ENCODE data around the gene UFD1.

UFD1 gene

DNA sequence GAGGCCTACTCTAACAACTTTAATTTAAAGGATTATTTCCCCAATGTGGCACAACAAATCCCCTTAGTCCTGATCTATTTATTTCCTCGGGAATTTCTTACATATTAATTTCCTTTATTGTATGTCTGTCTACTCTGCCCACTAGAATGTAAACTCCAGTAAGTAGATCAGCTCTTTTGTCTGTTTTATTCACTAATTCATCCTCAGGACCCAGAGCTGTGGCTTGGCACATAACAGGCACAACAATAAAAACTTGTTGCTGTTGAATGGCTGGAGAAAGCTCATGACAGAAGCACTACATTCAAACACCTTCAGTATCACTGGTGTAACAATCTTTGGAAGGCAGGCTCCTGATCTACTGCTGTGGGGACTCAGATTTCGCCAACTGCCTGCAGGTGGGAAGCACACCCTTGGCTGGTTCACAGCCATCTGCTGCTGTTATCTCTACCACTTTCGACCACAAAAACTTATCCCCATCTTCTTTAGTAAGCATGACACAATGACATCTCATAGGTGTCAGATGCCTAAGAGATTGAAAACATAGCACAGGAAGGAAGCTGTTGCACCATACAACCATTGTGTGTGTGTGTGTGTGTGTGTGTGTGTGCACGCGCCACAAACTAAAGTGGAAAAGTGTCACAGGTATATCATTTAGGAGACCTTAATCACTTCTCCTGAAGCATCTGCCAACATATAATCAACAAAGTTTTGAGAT is 59.4 kb downstream of the UFD1 start:
- DNase-seq, result peak; percentile 27

DNA sequence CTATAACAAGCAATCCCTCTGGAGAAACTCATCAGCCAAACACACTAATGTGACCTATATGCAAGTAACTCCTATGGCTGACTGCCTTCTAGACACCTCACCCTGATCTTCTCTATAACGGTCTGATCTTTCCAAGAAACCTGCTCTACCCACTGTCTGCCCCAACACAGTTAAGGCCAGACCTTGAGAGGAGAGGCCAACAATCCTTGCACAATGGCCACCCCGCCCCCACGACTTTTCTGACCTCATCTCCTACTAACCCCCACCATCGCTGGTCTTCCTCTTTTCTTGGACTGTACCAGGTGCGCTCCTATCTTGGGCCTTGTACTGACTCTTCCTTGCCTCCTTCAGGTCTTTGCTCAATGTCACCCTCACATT is 59.9 kb downstream of the UFD1 start:
- no peak for DNase-seq

DNA sequence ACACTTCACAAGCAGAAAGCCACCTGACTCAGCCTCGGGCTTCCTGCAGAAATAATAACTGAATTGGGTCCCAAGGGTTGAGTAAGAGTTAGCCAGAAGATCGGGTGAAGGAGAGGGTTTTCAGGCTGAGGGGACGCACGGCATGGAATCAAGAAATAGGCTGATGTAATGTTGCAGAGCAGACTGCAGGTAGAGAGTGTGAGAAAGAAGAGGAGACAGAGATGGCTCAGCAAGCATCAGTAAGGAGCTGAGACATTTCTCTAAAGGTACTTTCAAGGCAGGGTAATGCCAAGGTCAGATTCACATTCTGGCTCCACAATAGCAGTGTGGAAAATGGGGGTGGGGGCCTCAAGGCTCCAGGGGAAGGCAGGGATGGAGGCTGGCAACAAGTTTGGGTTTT is 66.1 kb downstream of the UFD1 start:
- DNase-seq, result no peak

DNA sequence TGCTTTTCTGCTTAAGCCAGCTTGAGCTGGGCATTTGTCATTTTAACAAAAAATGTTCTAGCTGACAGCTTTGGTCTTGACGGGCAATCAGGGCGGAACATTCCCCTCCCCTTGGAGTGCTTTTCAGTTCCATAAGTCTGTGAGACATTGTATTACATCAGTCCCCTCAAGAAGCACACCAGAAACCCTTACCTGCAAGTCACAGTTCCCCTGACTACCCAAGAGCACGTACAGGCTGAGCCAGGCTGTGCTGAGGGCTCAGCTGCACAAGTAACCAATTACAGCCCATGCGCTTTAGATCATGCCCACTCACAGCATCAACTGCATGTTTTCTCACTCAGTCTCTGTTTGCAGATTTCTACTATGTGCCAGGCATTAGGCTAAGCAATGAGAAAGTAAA is 66.5 kb downstream of the UFD1 start:
- no peak for DNase-seq

DNA sequence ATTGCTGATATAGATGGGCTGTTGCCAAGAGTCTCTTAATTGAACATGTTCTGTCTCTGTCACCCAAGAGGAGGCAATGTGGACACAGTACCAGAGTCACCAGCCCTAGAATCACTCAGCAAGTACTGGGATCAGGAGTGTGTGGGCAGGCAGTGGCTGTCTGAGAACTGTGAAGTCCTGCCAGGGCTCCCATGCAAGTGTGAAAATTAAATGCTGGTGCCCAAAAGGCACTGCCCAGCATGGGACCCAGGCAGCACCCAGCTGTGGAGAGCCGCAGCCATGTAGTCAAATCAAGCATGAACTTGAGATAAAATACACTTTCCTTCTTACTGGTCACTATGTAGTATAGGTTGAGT is 67.3 kb downstream of the UFD1 start:
- no peak for DNase-seq

DNA sequence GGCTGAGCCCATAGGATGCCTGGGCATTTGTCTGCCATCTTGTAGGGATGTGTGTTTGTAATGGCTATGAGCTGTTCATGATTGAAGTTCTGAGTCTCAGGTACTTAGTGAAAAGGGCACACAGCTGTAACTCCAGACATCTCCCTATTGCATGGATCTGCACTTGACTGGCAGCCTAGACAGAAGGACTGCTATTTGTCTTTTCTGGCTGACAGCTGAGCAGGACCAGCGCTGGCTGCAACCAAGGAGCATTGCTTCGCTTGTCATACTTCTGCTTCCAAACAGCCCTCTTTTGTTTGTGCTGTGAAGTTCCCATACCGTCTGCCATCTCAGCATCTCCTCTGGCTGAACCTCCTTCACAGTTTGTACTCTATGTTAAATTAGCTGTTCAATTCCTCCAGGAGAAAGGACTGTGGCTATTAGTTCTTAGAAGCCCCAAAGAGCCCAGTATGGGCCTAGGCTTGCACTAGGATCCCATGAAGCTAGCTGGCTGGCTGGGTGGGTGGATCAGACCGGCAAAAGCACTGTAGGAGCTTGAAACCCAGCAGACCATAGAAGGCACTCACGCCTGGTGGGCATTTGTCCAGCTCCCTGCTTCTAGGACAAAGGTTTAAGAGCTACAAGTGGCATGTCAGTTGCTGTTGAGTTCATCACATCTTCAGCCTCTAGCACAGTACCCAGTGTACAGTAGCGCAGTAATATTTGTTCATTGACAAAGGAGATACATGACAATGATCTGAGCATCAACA is 67.9 kb downstream of the UFD1 start:
- no peak for DNase-seq

DNA sequence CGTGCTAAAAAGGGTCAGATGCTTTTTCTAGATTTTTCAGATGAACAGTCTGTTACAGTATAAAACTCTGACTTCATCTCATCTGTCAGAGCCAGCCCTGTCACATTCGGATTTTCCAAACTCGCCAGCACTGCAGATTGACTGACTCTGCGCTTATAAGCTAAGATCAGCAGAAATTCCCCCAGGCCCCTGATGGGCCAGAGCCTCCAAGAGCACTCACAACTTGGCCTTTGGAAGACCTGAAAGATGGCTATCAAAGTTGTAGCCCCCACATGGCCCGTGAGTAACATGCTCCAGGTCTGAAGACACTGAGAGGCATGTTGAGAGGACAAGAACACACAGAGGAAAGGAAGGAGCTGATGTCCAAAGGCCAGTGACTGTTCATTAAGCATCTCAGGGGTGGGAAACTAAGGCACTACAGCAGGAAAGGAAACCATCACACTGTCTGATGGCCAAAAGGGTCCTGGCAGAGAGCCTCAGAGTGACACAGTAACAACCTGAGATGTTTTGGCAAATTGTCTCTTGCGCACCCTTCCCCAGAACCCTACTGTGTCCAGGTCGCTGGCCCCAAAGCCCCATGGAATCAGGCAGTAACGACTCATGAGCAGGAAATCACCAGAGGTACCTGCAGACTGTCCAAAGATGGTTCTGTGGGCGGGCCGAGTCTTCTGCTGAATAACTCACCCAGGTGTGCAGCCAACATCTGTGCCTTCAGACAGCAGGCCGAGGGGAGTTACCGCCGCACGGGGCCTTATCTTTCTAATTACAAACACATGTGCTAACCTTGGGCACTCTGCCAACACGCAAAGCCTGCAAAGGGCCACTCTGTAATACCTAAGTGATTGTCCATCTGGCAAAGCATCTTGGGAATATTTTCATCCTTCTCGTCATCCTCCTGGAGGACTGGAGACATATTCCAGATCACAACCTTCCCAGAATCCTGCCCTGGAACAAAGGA is 71.1 kb downstream of the UFD1 start:
- DNase-seq, result no peak

DNA sequence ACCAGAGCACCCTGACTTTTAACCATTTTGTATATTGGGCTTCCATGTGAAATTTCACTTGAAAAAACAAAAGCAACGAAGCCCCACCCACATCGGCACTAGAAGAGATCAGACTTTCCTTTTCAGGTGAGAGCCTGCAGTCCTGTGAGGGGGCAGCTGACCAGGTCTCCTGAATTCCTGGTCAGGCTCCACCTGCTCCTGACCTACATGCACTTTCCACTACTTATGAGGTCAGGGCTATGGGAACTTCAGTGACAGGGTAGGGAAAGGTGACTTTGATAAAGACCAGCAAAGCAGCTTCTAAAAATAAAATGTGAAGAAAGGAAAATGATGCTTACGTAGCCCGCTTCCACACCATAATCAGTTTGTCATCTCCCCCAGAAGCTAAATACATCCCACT is 72.1 kb downstream of the UFD1 start:
- no peak for DNase-seq

DNA sequence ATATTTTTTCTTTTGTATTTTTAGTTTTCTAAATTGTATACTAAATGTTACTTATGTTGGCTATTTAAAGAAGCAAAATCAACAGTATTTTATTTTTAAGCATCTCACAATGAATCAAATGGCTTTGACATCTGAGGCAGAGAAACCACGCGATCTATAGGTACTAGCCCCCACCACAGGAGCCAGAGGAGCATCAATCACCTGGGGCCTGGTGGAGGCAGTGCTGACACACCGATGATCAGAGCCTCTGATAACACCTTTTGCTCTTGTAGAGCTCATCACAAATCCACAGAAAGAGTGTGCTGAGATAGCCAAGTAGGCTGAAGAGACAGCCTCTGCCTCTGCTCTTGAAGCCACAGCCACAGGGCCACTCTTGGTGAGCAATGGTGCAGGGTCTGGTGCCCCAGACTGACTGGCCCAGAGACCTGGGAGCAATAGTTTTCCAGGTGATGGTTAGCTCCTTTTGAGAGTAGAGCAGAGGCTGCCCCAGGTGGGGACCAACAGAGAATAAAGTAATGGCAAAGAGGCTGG is 72.6 kb downstream of the UFD1 start:
- DNase-seq, result no peak

DNA sequence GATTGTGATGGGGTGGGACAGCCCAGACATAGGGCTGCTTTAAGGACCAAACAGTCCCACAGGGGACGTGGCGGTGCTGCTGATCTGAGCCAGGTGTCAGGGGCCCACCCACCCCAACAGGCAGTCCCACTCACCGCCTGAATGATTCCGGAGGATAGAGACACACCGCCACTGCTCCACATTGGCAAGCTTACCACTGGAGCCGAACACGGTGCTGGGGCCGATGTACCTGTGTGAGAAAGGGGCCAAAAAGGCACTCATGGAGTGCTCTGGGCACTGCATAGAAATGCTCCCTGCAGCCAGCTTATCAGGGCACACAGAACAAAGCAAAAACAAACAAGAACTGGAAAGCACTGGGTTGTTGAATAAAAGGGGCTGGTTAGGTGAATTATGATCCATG is 73.3 kb downstream of the UFD1 start:
- DNase-seq, result no peak

DNA sequence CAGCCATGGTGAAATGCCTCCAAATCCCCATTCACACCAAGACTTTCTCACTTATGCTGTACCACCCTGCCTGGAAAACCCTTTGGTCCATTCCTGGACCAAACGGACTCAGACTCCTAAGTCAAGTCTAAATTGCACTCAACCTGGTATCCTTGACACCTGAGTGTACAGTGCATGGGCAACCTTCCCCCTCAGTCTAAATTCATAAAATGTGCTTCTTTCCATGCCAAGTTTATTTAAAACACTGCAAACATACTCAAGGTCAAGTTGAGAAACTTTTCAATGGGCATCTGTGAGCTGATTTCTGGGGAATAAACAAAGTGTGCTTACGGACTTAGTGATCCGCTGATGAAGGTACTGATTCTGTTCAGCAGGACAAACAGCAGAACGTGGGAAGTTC is 73.9 kb downstream of the UFD1 start:
- no peak for DNase-seq

DNA sequence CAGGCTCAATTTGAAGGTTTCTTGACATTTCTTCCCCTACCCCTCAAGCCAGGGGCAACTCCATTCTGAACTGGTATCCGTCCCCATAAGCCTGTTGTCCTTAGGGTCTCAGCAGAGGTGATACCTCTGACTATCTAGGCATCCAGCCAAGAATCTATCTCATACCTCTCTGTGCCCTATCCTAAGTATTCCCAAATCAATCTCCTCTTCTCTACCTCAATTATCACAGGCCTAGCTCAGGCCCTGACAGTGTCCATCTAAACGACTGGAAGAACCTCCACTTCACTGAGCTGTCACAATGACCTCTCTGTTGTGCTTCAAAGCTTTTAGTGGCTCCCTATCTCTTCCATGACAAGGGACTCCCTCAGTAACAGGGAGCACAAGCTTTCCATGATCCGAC is 74.3 kb downstream of the UFD1 start:
- no peak for DNase-seq

DNA sequence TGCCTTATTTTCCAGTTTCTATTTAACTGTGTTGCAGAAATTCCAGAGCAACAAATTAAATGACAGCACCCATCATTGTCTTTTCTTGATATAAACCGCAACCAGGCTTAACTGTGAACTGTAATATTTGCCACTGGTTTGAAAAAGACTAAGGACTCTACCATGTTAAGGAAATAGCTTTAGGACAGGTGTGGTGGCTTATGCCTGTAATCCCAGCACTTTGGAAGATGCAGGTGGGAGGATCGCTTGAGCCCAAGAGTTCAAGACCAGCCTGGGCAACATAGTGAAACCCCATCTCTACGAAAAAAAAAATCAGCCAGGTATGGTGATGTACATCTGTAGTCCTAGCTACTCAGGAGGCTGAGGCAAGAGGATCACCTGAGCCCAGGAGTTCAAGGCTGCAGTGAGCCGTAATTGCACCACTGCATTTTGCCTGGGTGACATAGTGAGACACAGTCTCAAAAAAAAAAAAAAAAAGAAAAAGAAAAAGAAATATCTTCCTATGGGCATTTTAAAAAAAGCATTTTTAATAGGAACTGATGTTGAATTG is 76.3 kb downstream of the UFD1 start:
- no peak for DNase-seq

DNA sequence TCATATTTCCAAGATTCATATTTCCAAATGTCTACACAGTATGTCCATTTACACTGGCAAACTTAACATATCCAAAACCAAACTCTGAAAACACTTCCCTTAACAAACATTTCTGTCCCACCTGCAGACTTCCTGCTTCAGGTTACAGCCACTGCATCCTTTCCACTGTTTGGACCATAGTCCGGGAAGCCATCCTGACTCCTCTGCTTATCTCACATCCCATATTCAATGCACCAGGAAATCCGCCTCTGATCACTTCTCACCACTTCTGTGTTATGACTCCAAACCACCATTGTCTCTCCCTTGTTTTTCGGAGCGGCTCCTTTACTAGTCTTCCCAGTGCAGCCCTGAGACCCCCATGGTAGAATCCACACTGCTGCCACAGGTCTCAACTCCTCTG is 77.5 kb downstream of the UFD1 start:
- no peak for DNase-seq

DNA sequence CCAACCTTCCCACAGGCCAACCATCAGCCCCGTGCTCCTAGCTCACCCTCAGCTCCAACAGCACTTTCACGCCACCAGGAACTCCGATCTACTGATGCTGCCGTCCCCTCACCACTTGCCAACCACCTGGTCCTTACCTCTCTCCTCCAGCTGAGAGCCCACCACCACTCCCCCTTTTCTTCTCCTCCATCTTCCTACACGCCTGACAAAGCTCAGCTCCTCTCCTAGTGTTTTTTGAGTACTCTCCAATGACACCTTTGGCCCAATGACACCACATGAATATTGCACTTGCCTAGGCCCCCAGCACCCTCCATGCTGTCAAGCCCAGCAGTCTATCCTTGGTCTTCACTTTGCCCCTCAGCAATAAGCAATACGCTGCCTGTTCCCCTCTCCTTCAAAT is 78.1 kb downstream of the UFD1 start:
- no peak for DNase-seq
